GM18505 (cell line): ENCODE results near the gene RAD51B.
"Not testable (repeated sequence)": the region's sequence is repeated elsewhere in the genome, so short reads cannot be mapped to it uniquely, and the experiment has no call there.

Source experiments
- ATAC-seq: cut with Tn5 transposase; IDR thresholded peaks from one replicate; pipeline ENCODE4 v1.9.1; 2021; ENCODE audit not compliant: unreplicated experiment
- POLR2A ChIP-seq: IDR thresholded peaks from 4 replicates; pipeline ENCODE4 v1.6.1; 2011; ENCODE audit warnings: borderline replicate concordance; ENCODE audit not compliant: insufficient read depth, insufficient read length; ENCODE audit errors: extremely low read depth

The RAD51B gene

GRCh38 chr14:68424443-68425172 is 605.0 kb downstream of the RAD51B start:
- no peak for ATAC-seq
- TF ChIP-seq POLR2A = no peak

- no peak for TF ChIP-seq POLR2A
- no peak for ATAC-seq
Observed at GRCh38 chr14:68426661-68427549, 607.3 kb downstream of the RAD51B start.

- TF ChIP-seq POLR2A = no peak
- no peak for ATAC-seq
Observed at GRCh38 chr14:68427550-68427890, 607.9 kb downstream of the RAD51B start.

GRCh38 chr14:68428900-68429299 is 609.3 kb downstream of the RAD51B start:
- ATAC-seq = not testable (repeated sequence)

- not testable (repeated sequence) for ATAC-seq
Observed at GRCh38 chr14:68434173-68434572, 614.6 kb downstream of the RAD51B start.

GRCh38 chr14:68435631-68436030 is 616.1 kb downstream of the RAD51B start:
- ATAC-seq = not testable (repeated sequence)

- TF ChIP-seq POLR2A = no peak
- ATAC-seq = no peak
Observed at GRCh38 chr14:68439676-68440075, 620.1 kb downstream of the RAD51B start.

GRCh38 chr14:68440820-68441219 is 621.2 kb downstream of the RAD51B start:
- ATAC-seq = no peak
- TF ChIP-seq POLR2A = no peak

GRCh38 chr14:68441542-68441941 is 622.0 kb downstream of the RAD51B start:
- no peak for ATAC-seq
- no peak for TF ChIP-seq POLR2A

- no peak for ATAC-seq
- no peak for TF ChIP-seq POLR2A
Observed at GRCh38 chr14:68442828-68443629, 623.5 kb downstream of the RAD51B start.

- TF ChIP-seq POLR2A = no peak
- ATAC-seq = no peak
Observed at GRCh38 chr14:68444449-68445168, 625.0 kb downstream of the RAD51B start.

GRCh38 chr14:68446243-68447040 is 626.9 kb downstream of the RAD51B start:
- ATAC-seq = no peak
- TF ChIP-seq POLR2A = no peak
